ENCODE measurements around the gene TLN1. TPM values are rescaled to one million over a fixed set of nuclear protein-coding genes. Genes with fewer than 3 reads are reported as not detected.

TLN1 gene, protein sequence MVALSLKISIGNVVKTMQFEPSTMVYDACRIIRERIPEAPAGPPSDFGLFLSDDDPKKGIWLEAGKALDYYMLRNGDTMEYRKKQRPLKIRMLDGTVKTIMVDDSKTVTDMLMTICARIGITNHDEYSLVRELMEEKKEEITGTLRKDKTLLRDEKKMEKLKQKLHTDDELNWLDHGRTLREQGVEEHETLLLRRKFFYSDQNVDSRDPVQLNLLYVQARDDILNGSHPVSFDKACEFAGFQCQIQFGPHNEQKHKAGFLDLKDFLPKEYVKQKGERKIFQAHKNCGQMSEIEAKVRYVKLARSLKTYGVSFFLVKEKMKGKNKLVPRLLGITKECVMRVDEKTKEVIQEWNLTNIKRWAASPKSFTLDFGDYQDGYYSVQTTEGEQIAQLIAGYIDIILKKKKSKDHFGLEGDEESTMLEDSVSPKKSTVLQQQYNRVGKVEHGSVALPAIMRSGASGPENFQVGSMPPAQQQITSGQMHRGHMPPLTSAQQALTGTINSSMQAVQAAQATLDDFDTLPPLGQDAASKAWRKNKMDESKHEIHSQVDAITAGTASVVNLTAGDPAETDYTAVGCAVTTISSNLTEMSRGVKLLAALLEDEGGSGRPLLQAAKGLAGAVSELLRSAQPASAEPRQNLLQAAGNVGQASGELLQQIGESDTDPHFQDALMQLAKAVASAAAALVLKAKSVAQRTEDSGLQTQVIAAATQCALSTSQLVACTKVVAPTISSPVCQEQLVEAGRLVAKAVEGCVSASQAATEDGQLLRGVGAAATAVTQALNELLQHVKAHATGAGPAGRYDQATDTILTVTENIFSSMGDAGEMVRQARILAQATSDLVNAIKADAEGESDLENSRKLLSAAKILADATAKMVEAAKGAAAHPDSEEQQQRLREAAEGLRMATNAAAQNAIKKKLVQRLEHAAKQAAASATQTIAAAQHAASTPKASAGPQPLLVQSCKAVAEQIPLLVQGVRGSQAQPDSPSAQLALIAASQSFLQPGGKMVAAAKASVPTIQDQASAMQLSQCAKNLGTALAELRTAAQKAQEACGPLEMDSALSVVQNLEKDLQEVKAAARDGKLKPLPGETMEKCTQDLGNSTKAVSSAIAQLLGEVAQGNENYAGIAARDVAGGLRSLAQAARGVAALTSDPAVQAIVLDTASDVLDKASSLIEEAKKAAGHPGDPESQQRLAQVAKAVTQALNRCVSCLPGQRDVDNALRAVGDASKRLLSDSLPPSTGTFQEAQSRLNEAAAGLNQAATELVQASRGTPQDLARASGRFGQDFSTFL (N-terminal part only)
- total RNA-seq: 100 to 1,000 TPM; 248 to 249 TPM
- polyA plus RNA-seq: 161 TPM

DNA sequence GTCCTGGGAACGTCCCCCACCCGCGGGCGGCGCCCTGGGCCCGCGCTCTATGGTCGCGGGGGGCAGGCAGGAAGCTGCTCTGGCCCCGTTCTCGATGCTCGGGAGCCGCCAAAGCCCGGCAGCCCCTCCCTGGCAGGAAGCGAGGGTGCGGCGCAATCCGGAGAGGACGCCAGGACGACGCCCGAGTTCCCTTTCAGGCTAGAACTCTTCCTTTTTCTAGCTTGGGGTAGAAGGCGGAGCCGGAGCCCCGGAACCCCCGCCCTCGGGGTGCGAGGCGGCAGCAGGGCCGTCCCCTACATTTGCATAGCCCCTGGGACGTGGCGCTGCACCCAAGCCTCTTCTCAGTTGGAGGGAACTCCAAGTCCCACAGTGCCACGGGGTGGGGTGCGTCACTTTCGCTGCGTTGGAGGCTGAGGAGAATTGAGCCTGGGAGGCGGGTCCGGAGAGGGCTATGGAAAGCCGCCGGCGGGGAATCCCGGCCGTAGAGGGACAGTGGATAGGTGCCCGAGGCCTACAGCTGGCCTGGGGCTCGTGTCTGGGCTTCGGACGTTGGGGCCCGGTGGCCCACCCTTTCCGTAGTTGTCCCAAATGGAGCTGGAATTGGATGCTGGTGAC, at the start of gene TLN1, which contains the start of gene CREB3:
Gene TLN1, minus strand, starts transcription at position 11 of the 615 bp plus-strand sequence. CDS start 6,501 bp downstream, outside the sequence.
Gene CREB3, plus strand, starts transcription at position 482 of the 615 bp plus-strand sequence. Its CDS starts 107 bp downstream, at position 589.
- Mint-ChIP-seq H3K27ac (peak within 1 kb of the TSS in 7 of 8 donors; percentile 92 to 98 (median 95)), H3K27me3 (no peaks in the 10 kb centered on the region), H3K4me3 (peak within 1 kb of the TSS in 4 of 7 donors; percentile 87 to 96 (median 94)), H3K4me1 (peaks cover 20 to 27% (median 22%) of the 10 kb centered on the region in 3 donors), H3K36me3 (peaks cover 4 to 35% (median 9%) of the 10 kb centered on the region in 3 donors), H3K9me3 (no peaks in the 10 kb centered on the region)
- POLR2A ChIA-PET: interaction anchor here (0.7 to 3.7 kb wide), 15 partner anchors 10 to 660 kb away, joined by 3 to 45 read pairs (median 6); partner anchors contain the start of genes ARHGEF39, CCDC107, GBA2 and RGP1
- Histone ChIP-seq H3K27ac (ENCODE audit: low read depth, low read length) (peak within 1 kb of the TSS; percentile 92), H3K4me1 (ENCODE audit: insufficient read depth, low read length) (peaks cover 63% of the 10 kb centered on the region), H3K9me3 (ENCODE audit: low read length) (no peaks in the 10 kb centered on the region), H3K36me3 (ENCODE audit: insufficient read depth, low read length) (peaks cover 14% of the 10 kb centered on the region), H3K27me3 (ENCODE audit: insufficient read depth, low read length, poor library complexity, severe bottlenecking) (no peaks in the 10 kb centered on the region), H3K4me3 (ENCODE audit: low read length) (peak within 1 kb of the TSS; percentile 97)
- peak; percentile 91 to 98 (median 97) for DNase-seq
- CTCF ChIA-PET: interaction anchor here (0.7 to 8.0 kb wide), 19 partner anchors 11 to 150 kb away, joined by 3 to 89 read pairs (median 5); partner anchors contain the start of genes CCDC107, GBA2, RGP1 and RMRP

DNA sequence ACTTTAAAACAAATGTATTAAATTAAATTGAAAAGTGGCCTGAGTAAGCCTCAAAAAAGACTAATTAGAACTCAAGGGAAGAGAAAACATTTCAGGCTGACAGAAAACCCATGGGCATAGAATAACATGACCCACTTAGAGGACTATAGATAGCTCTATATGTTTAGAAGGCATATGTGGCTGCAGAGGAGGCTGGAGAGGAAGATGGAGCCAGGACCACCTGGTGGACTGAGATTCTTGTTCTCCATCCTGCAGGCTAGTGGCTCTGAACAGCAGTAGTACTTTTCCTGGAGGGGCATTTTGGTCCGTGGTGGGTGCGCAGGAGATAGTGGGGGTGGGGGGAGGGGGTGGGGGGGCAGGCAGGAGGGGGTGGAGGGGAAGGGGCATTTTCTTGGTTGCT, 49.1 kb upstream of the TLN1 start:
- H3K27me3 ChIP-seq (ENCODE audit: insufficient read depth, low read length, poor library complexity, severe bottlenecking): no peaks in the 10 kb centered on the region
- Mint-ChIP-seq H3K4me3 (no peak overlapping the region), H3K9me3 (peaks cover 0 to 2% (median 0%) of the 10 kb centered on the region in 5 donors), H3K36me3 (peaks cover 11 to 35% (median 14%) of the 10 kb centered on the region in 3 donors), H3K27ac (peak overlapping the region in 2 of 8 donors; percentile 54 to 58), H3K4me1 (peaks cover 0 to 7% (median 2%) of the 10 kb centered on the region in 3 donors), H3K27me3 (no peaks in the 10 kb centered on the region)
- ChIA-PET POLR2A (no interaction called here), CTCF (interaction anchor here (2.6 kb wide), 1 partner anchor 9 kb away, joined by 14 read pairs; no protein-coding TSS in a partner anchor)
- no peak overlapping the region for H3K27ac ChIP-seq (ENCODE audit: low read depth, low read length)
- peaks cover 7% of the 10 kb centered on the region for H3K36me3 ChIP-seq (ENCODE audit: insufficient read depth, low read length)
- no peaks in the 10 kb centered on the region for H3K4me1 ChIP-seq (ENCODE audit: insufficient read depth, low read length)
- DNase-seq: no peak
- no peaks in the 10 kb centered on the region for H3K9me3 ChIP-seq (ENCODE audit: low read length)
- no peak overlapping the region for H3K4me3 ChIP-seq (ENCODE audit: low read length)

DNA sequence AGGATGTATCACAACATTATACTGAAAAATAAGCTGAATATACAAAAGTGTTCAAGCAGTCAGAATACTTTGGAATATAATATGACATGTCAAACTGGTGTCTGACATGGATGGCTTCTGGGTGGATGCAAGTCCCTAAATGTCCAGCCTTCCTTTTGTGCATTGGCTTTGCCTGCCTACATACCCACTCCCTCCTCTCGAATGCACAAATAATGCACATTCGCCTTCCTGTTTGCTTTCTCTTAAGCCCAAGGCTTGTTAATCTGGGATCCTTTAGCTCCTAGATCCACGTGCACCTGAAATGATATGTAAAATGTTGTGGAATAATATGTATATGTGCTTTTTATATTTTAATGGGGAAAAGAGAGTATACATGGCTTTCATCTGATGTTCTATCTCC, 46.5 kb upstream of the TLN1 start:
- DNase-seq: no peak
- Histone ChIP-seq H3K27ac (ENCODE audit: low read depth, low read length) (no peak overlapping the region), H3K36me3 (ENCODE audit: insufficient read depth, low read length) (no peaks in the 10 kb centered on the region), H3K4me1 (ENCODE audit: insufficient read depth, low read length) (no peaks in the 10 kb centered on the region), H3K9me3 (ENCODE audit: low read length) (no peaks in the 10 kb centered on the region), H3K27me3 (ENCODE audit: insufficient read depth, low read length, poor library complexity, severe bottlenecking) (no peaks in the 10 kb centered on the region), H3K4me3 (ENCODE audit: low read length) (no peak overlapping the region)
- Mint-ChIP-seq H3K36me3 (peaks cover 4 to 21% (median 11%) of the 10 kb centered on the region in 3 donors), H3K4me1 (peaks cover 0 to 7% (median 2%) of the 10 kb centered on the region in 3 donors), H3K9me3 (peaks cover 0 to 2% (median 0%) of the 10 kb centered on the region in 5 donors), H3K27me3 (no peaks in the 10 kb centered on the region), H3K27ac (peak overlapping the region in 1 of 8 donors; percentile 14), H3K4me3 (no peak overlapping the region)
- POLR2A ChIA-PET: no interaction called here
- CTCF ChIA-PET: interaction anchor here (0.7 to 0.8 kb wide), 2 partner anchors 10 to 12 kb away, joined by 3 read pairs; no protein-coding TSS in a partner anchor

DNA sequence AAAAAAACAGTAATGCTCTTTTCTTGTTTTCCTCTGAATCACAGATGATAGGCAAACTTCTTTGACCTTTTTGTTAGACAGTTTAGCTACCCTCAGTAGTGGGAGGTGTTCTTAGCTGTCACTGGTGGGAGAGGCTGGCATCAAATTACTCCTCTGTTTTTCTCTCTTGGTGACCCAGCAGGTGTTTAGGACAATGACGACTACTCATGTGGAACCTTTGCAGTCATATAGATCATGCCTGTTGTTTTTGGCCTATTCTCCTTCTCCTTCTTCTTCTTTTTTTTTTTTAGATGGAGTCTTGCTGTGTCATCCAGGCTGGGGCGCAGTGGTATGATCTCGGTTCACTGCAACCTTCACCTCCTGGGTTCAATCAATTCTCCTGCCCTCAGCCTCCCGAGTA, 44.0 kb upstream of the TLN1 start:
- Histone ChIP-seq H3K36me3 (ENCODE audit: insufficient read depth, low read length) (no peaks in the 10 kb centered on the region), H3K4me1 (ENCODE audit: insufficient read depth, low read length) (no peaks in the 10 kb centered on the region), H3K27ac (ENCODE audit: low read depth, low read length) (no peak overlapping the region), H3K9me3 (ENCODE audit: low read length) (no peaks in the 10 kb centered on the region), H3K27me3 (ENCODE audit: insufficient read depth, low read length, poor library complexity, severe bottlenecking) (no peaks in the 10 kb centered on the region), H3K4me3 (ENCODE audit: low read length) (no peak overlapping the region)
- H3K27me3 Mint-ChIP-seq: no peaks in the 10 kb centered on the region
- H3K9me3 Mint-ChIP-seq: no peaks in the 10 kb centered on the region
- ChIA-PET POLR2A (interaction anchor here (0.6 to 0.7 kb wide), 2 partner anchors 25 to 1928 kb away, joined by 5 read pairs; no protein-coding TSS in a partner anchor), CTCF (interaction anchor here (1.1 to 1.4 kb wide), 2 partner anchors 15 to 24 kb away, joined by 3 to 5 read pairs; no protein-coding TSS in a partner anchor)
- peaks cover 0 to 7% (median 2%) of the 10 kb centered on the region in 3 donors for H3K4me1 Mint-ChIP-seq
- H3K4me3 Mint-ChIP-seq: no peak overlapping the region
- H3K36me3 Mint-ChIP-seq: peaks cover 0 to 19% (median 7%) of the 10 kb centered on the region in 3 donors
- no peak for DNase-seq
- peak overlapping the region in 3 of 8 donors; percentile 52 to 90 (median 61) for H3K27ac Mint-ChIP-seq

DNA sequence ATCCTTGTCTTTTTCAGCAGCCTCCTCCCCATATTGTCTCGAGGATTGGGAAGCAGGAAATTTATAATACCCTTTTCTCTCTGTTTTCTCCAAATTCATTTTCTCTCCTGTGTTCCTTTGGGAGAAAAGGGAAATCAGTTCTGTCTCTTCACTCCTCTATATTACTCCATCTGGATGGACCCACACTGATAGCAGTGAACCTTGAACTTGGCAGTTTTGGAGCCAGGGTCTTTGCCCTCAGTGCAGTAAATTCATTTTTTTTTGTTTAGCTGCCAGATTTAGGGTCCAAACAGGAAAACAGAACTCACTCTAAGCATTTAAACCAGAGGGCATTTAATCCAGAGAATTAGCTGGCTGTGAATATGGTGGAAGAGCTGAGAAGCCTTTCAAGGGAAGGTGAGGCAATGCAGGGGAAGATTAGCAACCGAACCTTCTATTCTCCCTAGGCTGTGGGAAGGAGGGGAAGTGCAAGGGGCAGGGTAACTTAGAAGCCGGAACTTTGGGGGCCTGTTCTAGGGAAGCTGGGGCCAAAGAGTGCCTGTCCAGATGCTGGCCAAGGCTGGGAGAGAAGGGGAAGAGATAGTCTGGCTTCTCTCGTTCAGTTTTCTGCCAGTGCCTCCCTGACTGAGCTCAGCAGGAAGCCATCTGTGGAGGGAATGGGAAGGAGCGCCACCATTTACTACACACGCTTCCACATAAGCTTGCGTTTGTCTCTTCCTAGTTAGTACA, 43.1 kb upstream of the TLN1 start:
- Mint-ChIP-seq H3K4me1 (peaks cover 0 to 7% (median 2%) of the 10 kb centered on the region in 3 donors), H3K27me3 (no peaks in the 10 kb centered on the region), H3K4me3 (no peak overlapping the region), H3K27ac (peak overlapping the region in 2 of 8 donors; percentile 58 to 61), H3K9me3 (no peaks in the 10 kb centered on the region), H3K36me3 (peaks cover 0 to 15% (median 6%) of the 10 kb centered on the region in 3 donors)
- Histone ChIP-seq H3K4me1 (ENCODE audit: insufficient read depth, low read length) (no peaks in the 10 kb centered on the region), H3K27me3 (ENCODE audit: insufficient read depth, low read length, poor library complexity, severe bottlenecking) (no peaks in the 10 kb centered on the region), H3K36me3 (ENCODE audit: insufficient read depth, low read length) (no peaks in the 10 kb centered on the region), H3K27ac (ENCODE audit: low read depth, low read length) (no peak overlapping the region), H3K4me3 (ENCODE audit: low read length) (no peak overlapping the region), H3K9me3 (ENCODE audit: low read length) (no peaks in the 10 kb centered on the region)
- CTCF ChIA-PET: interaction anchor here (0.7 to 1.4 kb wide), 4 partner anchors 9 to 23 kb away, joined by 3 to 5 read pairs (median 3); no protein-coding TSS in a partner anchor
- no peak for DNase-seq
- POLR2A ChIA-PET: no interaction called here

DNA sequence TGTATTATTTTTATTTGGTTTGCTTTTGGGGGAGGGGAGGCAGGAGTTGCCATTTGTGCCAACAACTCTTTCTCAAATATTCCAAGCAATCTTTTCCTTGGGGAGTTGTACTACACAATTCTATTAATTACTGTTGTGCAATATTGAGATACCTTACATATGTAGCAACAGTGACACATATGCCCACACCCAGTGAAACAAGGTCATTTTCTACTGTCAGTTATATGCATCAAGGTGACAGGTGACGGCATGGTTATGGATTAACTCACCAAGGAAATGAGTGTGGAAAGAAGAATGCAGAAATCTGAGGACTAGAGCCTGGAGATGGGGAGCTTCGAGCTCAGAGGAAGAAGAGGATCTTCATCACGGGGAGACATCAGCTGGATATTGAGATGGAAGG, 39.9 kb upstream of the TLN1 start:
- Mint-ChIP-seq H3K27me3 (no peaks in the 10 kb centered on the region), H3K4me3 (no peak overlapping the region), H3K27ac (no peak overlapping the region), H3K4me1 (peaks cover 5 to 8% (median 5%) of the 10 kb centered on the region in 3 donors), H3K36me3 (peaks cover 0 to 7% (median 0%) of the 10 kb centered on the region in 3 donors), H3K9me3 (no peaks in the 10 kb centered on the region)
- Histone ChIP-seq H3K27ac (ENCODE audit: low read depth, low read length) (no peak overlapping the region), H3K4me1 (ENCODE audit: insufficient read depth, low read length) (no peaks in the 10 kb centered on the region), H3K36me3 (ENCODE audit: insufficient read depth, low read length) (no peaks in the 10 kb centered on the region), H3K9me3 (ENCODE audit: low read length) (no peaks in the 10 kb centered on the region), H3K27me3 (ENCODE audit: insufficient read depth, low read length, poor library complexity, severe bottlenecking) (no peaks in the 10 kb centered on the region), H3K4me3 (ENCODE audit: low read length) (no peak overlapping the region)
- ChIA-PET CTCF (interaction anchor here (1.4 to 2.8 kb wide), 2 partner anchors 15 to 18 kb away, joined by 4 to 8 read pairs; no protein-coding TSS in a partner anchor), POLR2A (no interaction called here)
- no peak for DNase-seq
